GM21619 (cell line): Measurements from ENCODE around the gene TOM1L2.
"Not testable (repeated sequence)": the region's sequence is repeated elsewhere in the genome, so short reads cannot be mapped to it uniquely, and the experiment has no call there.

Source experiments
- ATAC-seq: cut with Tn5 transposase; IDR thresholded peaks from one replicate; pipeline ENCODE4 v1.9.1; 2021; ENCODE audit not compliant: unreplicated experiment

The TOM1L2 gene

DNA sequence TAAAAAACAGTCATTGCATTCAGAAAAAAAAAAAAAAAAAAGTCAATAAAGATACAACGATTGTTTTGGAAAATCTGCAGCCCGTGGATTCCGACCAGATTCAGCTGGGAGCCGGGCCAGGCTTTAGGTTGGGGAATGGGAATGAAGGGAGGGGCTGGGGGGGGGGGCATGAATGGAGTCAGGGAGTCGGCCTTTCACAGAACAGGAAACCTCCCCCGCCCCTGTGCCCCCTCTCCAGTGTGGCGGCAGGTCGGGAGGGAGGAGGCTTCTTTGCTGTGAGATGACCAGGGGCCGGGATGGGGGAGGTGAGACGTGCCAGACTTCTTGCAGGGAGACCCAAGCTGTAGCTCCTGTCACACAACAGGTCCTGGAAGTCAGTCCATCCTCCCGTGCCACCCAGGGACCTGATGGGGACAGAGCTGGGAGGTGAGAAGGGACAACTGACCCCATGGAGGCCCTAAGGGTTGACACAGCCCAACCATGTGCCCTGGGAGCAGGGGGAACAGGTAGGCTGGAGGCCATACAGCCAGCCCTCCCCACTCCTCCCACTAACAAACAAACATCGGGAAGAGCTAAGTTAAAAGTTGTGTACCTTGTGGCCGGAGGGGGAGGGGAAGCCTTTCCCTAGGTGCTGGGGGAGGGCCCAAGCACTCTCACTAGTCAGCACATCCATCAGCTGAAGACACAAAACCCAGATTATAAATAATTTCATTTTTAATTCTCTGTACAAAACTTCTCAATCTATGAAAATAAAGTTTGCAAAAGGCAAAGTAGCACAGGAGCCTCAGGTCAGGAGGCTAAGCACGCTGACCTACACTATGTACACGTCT is 160.6 kb downstream of the TOM1L2 start:
- no peak for ATAC-seq

- ATAC-seq = no peak
Measured at GRCh38 chr17:17810895-17811248, 161.3 kb downstream of the TOM1L2 start.

DNA sequence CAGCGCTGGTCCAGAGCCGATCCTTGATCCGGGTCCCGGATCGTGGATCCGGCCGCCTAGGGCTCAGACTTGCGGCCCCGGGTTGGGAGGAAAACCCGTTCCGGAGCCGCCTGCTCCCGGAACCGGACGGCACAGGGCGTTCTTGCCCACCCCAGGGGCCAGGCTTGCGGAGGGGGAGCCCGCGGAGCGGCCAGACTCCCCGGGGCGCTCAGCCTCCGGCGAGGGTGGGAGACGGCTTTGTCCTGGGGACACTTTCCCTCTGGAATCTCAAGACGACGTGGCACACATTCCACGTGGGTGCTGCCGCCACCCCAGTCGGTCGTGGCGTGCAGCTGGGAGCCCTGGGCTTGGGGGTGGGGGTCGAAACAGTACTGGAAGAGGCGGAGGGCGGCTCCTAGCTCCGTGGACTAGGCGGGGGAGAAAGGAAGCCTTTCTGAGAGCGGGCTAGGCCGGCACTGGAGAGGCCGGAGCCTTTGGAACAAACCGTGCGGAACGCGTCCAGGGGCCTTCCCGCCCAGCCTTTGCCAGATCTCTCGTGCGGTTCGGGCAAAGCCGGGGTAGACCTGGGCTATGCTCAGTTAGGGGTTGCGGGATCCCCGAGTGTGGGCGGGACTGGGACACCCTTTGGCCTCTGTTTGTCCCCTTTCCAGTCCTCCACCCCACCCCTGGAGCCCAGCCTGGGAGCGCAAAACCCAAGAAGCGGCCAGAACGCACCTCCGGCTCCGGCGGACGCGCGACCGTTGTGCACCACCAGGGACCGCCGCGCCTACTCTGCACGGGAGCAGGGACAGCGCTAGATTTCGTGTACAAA is 161.9 kb downstream of the TOM1L2 start:
- ATAC-seq = no peak

DNA sequence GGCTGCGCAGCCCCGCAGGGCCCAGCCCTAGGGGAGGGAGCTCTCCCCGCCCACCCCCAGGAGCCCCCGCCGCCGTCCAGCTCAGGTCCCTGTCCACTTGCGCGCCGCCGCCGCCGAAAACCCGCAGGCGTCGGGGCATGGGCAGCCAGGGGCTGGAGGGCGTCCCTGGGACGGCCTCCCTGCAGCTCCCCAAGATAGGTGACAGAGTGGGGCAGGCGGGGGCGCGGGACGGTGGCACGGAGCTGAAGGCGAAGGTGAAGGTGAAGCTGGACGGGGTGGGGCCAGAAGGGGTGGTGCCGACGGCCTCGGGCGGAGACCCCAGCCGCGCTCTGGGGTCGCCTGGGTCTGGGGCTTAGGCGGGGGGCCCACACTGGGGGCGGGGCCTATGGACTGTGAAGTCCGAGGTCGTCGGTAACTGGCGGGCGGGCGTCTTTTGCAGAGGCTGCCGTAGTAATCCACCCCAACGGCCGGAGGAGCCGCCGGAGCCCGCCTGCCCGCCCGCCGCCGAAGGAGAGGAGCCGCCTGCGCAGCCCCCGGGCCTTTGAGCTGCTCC is 162.6 kb downstream of the TOM1L2 start:
- no peak for ATAC-seq

DNA sequence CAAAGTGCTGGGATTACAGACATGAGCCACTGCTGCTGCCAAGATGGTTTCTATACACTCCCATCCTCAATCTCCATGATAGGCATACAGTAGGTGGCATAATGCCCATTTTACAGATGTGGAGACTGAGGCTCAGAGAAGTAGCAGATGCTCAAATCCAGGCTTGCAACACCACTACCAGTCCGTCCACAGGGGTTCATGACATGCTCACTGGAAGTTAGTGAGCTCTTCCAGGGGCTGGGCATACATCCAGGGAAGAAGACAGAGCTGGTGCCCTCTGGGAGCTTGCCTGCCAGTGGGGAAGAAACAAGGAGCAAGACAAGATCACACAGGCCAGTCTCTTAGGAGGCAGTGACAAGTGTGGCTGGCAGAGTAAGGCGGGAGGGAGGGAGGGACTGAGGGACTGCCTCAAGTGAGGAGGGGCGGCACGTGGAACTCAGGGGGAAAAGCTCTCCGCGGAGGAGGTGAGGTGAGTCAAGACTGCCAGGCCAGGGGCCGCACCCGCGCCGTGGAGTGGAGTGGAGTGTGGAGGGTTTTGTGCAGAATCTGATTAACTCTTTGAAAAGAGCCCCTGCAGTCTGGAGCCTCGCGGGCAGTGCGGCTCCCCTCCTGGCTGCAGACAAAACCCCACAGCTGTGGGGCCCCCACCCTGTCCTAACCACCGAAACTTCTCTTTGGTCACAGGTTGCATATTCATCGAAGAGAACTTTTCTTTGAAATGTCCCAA is 163.3 kb downstream of the TOM1L2 start:
- ATAC-seq = no peak

GRCh38 chr17:17808200-17808599 is 164.0 kb downstream of the TOM1L2 start:
- not testable (repeated sequence) for ATAC-seq

- ATAC-seq = no peak
Measured at GRCh38 chr17:17807440-17807839, 164.8 kb downstream of the TOM1L2 start.

- no peak for ATAC-seq
Measured at GRCh38 chr17:17806611-17807274, 165.5 kb downstream of the TOM1L2 start.

GRCh38 chr17:17806035-17806434 is 166.2 kb downstream of the TOM1L2 start:
- no peak for ATAC-seq

- ATAC-seq = no peak
Measured at GRCh38 chr17:17805575-17805974, 166.6 kb downstream of the TOM1L2 start.

- ATAC-seq = no peak
Measured at GRCh38 chr17:17804007-17804406, 168.2 kb downstream of the TOM1L2 start.

GRCh38 chr17:17801800-17802481 is 170.3 kb downstream of the TOM1L2 start:
- ATAC-seq = no peak

- no peak for ATAC-seq
Measured at GRCh38 chr17:17800504-17801021, 171.6 kb downstream of the TOM1L2 start.

- no peak for ATAC-seq
Measured at GRCh38 chr17:17798573-17799255, 173.5 kb downstream of the TOM1L2 start.

DNA sequence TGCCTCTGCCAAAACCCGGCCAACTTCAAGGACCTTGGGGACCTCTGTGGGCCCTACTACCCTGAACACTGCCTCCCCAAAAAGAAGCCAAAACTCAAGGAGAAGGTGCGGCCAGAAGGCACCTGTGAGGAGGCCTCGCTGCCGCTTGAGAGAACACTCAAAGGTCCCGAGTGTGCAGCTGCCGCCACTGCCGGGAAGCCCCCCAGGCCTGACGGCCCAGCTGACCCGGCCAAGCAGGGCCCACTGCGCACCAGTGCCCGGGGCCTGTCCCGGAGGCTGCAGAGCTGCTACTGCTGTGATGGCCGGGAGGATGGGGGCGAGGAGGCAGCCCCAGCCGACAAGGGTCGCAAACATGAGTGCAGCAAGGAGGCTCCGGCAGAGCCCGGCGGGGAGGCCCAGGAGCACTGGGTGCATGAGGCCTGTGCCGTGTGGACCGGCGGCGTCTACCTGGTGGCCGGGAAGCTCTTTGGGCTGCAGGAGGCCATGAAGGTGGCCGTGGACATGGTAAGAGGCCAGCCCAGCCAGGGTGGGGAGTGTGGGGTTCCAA is 174.1 kb downstream of the TOM1L2 start:
- ATAC-seq = no peak

GRCh38 chr17:17797119-17797809 is 174.9 kb downstream of the TOM1L2 start:
- no peak for ATAC-seq

DNA sequence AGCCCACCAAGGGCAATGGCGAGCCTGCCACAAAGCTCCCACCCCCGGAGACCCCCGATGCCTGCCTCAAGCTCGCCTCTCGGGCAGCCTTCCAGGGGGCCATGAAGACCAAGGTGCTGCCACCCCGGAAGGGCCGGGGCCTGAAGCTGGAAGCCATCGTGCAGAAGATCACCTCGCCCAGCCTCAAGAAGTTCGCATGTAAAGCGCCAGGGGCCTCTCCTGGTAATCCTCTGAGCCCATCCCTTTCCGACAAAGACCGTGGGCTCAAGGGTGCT is 175.5 kb downstream of the TOM1L2 start:
- no peak for ATAC-seq

DNA sequence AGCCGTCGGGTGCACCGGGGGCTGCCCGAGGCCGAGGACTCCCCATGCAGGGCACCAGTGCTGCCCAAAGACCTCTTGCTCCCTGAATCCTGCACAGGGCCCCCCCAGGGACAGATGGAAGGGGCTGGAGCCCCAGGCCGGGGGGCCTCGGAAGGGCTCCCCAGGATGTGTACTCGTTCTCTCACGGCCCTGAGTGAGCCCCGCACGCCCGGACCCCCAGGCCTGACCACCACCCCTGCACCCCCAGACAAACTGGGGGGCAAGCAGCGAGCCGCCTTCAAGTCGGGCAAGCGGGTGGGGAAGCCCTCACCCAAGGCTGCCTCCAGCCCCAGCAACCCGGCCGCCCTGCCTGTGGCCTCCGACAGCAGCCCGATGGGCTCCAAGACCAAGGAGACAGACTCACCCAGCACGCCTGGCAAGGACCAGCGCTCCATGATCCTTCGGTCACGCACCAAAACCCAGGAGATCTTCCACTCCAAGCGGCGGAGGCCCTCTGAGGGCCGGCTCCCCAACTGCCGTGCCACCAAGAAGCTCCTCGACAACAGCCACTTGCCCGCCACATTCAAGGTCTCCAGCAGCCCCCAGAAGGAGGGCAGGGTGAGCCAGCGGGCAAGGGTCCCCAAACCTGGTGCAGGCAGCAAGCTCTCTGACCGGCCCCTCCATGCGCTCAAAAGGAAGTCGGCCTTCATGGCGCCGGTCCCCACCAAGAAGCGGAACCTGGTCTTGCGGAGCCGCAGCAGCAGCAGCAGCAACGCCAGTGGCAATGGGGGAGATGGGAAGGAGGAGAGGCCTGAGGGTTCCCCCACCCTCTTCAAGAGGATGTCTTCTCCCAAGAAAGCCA is 176.0 kb downstream of the TOM1L2 start:
- no peak for ATAC-seq
